Heart left ventricle (tissue), 16 donors: Measurements from ENCODE around the gene CACNA1E. TPM values are rescaled to one million over a fixed set of nuclear protein-coding genes. Genes with fewer than 3 reads are reported as not detected.

Experiments
- ATAC-seq, 4 donors: fragments of 200-7000 bp; cut with Tn5 transposase; one replicate each; pipeline ENCODE4 v1.9.1; 2020 to 2022; ENCODE audit warnings: moderate library complexity in 4 of 4, mild to moderate bottlenecking in 3 of 4, moderate number of reproducible peaks in 1 of 4
- DNase-seq, 5 donors: peaks; one replicate each; pipeline ENCODE4 v3.0.0-alpha.2; 2020
- H3K27ac ChIP-seq, 12 donors: fragments of 200-600 bp; sonication (generic) in 4 of 12; one replicate each; pipeline versions ENCODE4 v1.5.0 to v1.8.0; 2016 to 2022; ENCODE audit warnings: mild to moderate bottlenecking in 2 of 12
- H3K27me3 ChIP-seq, 9 donors: fragments of 200-600 bp; sonication (generic) in 2 of 9; one replicate each; pipeline versions ENCODE4 v1.5.1 to v1.8.0; 2016 to 2022; ENCODE audit warnings: mild to moderate bottlenecking in 3 of 9
- H3K36me3 ChIP-seq, 9 donors: fragments of 200-600 bp; sonication (generic) in 2 of 9; one replicate each; pipeline versions ENCODE4 v1.5.0 to v1.8.0; 2018 to 2022; ENCODE audit warnings: mild to moderate bottlenecking in 2 of 9
- H3K4me1 ChIP-seq, 12 donors: fragments of 200-600 bp; sonication (generic) in 4 of 12; one replicate each; pipeline versions ENCODE4 v1.5.0 to v1.8.0; 2016 to 2022; ENCODE audit warnings: mild to moderate bottlenecking in 3 of 12
- H3K4me3 ChIP-seq, 12 donors: fragments of 200-600 bp; sonication (generic) in 4 of 12; one replicate each; pipeline versions ENCODE4 v1.5.0 to v1.8.0; 2017 to 2022; ENCODE audit warnings: mild to moderate bottlenecking in 9 of 12, moderate library complexity in 4 of 12
- H3K9me3 ChIP-seq, 12 donors: fragments of 200-600 bp; sonication (generic) in 4 of 12; one replicate each; pipeline versions ENCODE4 v1.5.0 to v1.8.0; 2016 to 2022; ENCODE audit warnings: mild to moderate bottlenecking in 1 of 12
- POLR2A ChIP-seq, 2 donors: fragments of 450-650 bp; IDR thresholded peaks; one replicate each; pipeline ENCODE4 v1.6.1; 2017; ENCODE audit warnings: antibody characterized with exemption in 2 of 2, mild to moderate bottlenecking in 2 of 2, moderate library complexity in 2 of 2
- WGBS, 4 donors: extraction: QIAGEN DNeasy Blood & Tissue Kit in 2 of 4; methylation state at CpG; one replicate each; pipeline versions ENCODE4 v1.1.5 to v1.1.7; 2013 to 2018; 5-methylcytosine and 5-hydroxymethylcytosine counted together
- intact Hi-C, 10 donors: fragments of 100-400 bp; cut with DNase I; formaldehyde crosslinking; loops; one replicate each; pipeline versions ENCODE4 v1.11.1 to v1.14.2; 2022
- polyA plus RNA-seq, 2 donors: library from polyadenylated mRNA; stranded (reverse); fragments of 200-250 nt; gene quantifications; one replicate each; pipeline ENCODE4 v1.2.3, GENCODE V29; 2013
- total RNA-seq, 9 donors: library from RNA; depleted of rRNA in 2 of 9; stranded (reverse); fragments of >200 nt in 2 of 9; fragmentation: NEBNext Ultra II Directional in 3 of 9; extraction: Animal tissue kit (Norgen Biotek cat#: 25700) in 3 of 9; gene quantifications; one replicate each; pipeline versions ENCODE4 v1.1.0 to v1.2.4, GENCODE V29; 2016 to 2023
- TF ChIP-seq, protein P1 (sequence below), 12 donors: fragments of 200-600 bp; sonication (generic) in 4 of 12; IDR thresholded peaks; one replicate each; pipeline versions ENCODE4 v1.5.0 to v1.8.0; 2018 to 2022; ENCODE audit warnings: antibody characterized with exemption in 12 of 12, mild to moderate bottlenecking in 5 of 12
- donor health status: ischemic (EF 13 %, LVEDD 7.1; RV severe dilation, severe dysfunction).
- donor health status: healthy with polysubstance abuse.
- donor health status: DM: no; HTN: yes; CAD: no.
- donor health status: DM: no; HTN: no; CAD: no.
- donor health status: ischemic (EF 25% LVEDD 6.9; RV normal size, moderate dysfunction).
- donor health status: ischemic (EF 25% LVEDD 5.7; RV mildly dilated, moderate dysfunction).
- donor health status: healthy.
- donor health status: DM: yes; HTN: yes; CAD: no.
- donor health status: ischemic (EF 35%, LVEDD 5.7; RV mildly dilated, moderate dysfunction).
- donor health status: nonischemic (EF 11% LVEDD 7.7; RV severe dilation, severe dysfunction).
- donor health status: DM: yes; HTN: yes; CAD: no.
- donor health status: PGD.
- donor health status: ischemic (EF 29% LVEDD 5.4; RV normal size, mild dysfunction).
- donor health status: nonischemic (EF 23%, LVEDD 6.1; RV moderate dilation, normal function).

The CACNA1E gene
- total and polyA plus RNA-seq, 11 donors, result 0.02 to 1.9 (median 0.10) TPM

DNA sequence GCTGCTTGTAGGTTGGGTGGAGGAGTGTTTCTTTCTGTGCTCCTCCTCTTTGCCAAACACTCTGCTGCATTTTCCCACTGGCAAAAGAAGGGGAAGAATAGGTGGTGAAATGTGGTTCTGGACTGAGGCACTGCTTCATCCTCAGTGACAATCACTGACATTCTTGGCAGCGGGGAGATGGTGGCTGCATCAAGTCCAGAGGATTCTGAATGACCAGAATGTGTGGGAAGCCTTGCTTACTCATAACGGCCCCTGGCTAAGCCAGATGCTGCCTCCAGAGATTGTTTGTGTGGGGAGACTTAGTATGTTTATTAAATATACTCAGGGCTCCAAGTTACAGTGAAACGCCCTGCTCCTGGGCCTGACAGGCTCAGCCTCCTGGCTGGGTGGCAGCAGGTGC lies 160.3 kb downstream of the CACNA1E start:
- no peak overlapping the region for H3K27ac ChIP-seq
- no peak for ATAC-seq
- H3K9me3 ChIP-seq, result no peaks in the 10 kb centered on the region
- 59 to 77% (median 74%) methylated on average over 3 of the region's 3 CpGs; no CpG with 5 or more reads in 1 of the 4 donors for WGBS, 4 donors
- H3K27me3 ChIP-seq, result peaks cover 0 to 21% (median 0%) of the 10 kb centered on the region in 9 donors
- H3K4me3 ChIP-seq, result no peak overlapping the region
- DNase-seq, result no peak
- intact Hi-C loops, result no loop called here
- no peaks in the 10 kb centered on the region for H3K36me3 ChIP-seq
- TF ChIP-seq POLR2A (IDR thresholded peaks at IDR 0.05), result no peak
- TF ChIP-seq, protein P1, sequence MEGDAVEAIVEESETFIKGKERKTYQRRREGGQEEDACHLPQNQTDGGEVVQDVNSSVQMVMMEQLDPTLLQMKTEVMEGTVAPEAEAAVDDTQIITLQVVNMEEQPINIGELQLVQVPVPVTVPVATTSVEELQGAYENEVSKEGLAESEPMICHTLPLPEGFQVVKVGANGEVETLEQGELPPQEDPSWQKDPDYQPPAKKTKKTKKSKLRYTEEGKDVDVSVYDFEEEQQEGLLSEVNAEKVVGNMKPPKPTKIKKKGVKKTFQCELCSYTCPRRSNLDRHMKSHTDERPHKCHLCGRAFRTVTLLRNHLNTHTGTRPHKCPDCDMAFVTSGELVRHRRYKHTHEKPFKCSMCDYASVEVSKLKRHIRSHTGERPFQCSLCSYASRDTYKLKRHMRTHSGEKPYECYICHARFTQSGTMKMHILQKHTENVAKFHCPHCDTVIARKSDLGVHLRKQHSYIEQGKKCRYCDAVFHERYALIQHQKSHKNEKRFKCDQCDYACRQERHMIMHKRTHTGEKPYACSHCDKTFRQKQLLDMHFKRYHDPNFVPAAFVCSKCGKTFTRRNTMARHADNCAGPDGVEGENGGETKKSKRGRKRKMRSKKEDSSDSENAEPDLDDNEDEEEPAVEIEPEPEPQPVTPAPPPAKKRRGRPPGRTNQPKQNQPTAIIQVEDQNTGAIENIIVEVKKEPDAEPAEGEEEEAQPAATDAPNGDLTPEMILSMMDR (IDR thresholded peaks at IDR 0.05), result no peak
- no peaks in the 10 kb centered on the region for H3K4me1 ChIP-seq

GRCh38 chr1:181645171-181645570 lies 161.9 kb downstream of the CACNA1E start:
- H3K36me3 ChIP-seq, result no peaks in the 10 kb centered on the region
- ATAC-seq (no peak), DNase-seq (no peak)
- WGBS, 4 donors, result 77 to 80% (median 79%) methylated on average over 5 of the region's 5 CpGs
- no peak overlapping the region for H3K4me3 ChIP-seq
- TF ChIP-seq POLR2A (IDR thresholded peaks at IDR 0.05), result no peak
- TF ChIP-seq, protein P1 (IDR thresholded peaks at IDR 0.05), result no peak
- no peaks in the 10 kb centered on the region for H3K4me1 ChIP-seq
- intact Hi-C loops, result no loop called here
- no peaks in the 10 kb centered on the region for H3K9me3 ChIP-seq
- no peak overlapping the region for H3K27ac ChIP-seq
- peaks cover 0 to 25% (median 0%) of the 10 kb centered on the region in 9 donors for H3K27me3 ChIP-seq

DNA sequence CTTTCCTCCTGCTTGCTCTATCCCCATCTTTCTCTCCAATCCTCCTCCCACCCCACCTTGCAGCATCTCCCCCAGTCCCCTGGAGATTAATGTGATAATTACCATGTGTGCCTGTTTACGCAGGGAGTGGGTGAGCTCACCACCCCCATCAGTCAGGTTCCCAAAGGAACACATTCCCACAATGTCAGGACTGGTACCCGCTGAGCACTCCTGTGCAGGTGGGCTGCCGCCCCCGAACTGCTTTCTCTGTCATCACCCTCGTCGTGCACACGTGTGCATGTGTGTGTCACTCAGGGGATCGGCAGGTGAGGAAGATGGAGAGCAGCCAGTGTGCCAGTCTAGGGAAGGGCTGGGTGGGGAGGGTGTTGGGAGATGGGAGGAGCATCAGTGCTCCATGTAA lies 163.4 kb downstream of the CACNA1E start:
- WGBS, 4 donors, result 67 to 84% (median 70%) methylated on average over 7 to 8 of the region's 8 CpGs

GRCh38 chr1:181647314-181648035 lies 164.2 kb downstream of the CACNA1E start:
- no peak for DNase-seq
- ATAC-seq, result no peak
- Histone ChIP-seq H3K4me3 (no peak overlapping the region), H3K9me3 (no peaks in the 10 kb centered on the region), H3K36me3 (no peaks in the 10 kb centered on the region), H3K27me3 (peaks cover 0 to 21% (median 0%) of the 10 kb centered on the region in 9 donors), H3K4me1 (no peaks in the 10 kb centered on the region), H3K27ac (no peak overlapping the region)
- TF ChIP-seq, protein P1 (IDR thresholded peaks at IDR 0.05), result no peak
- no peak for TF ChIP-seq POLR2A (IDR thresholded peaks at IDR 0.05)
- intact Hi-C loops, result no loop called here
- 47 to 55% (median 50%) methylated on average over 11 of the region's 11 CpGs for WGBS, 4 donors

More for the DNA sequence above, 163.4 kb downstream of the CACNA1E start:
- intact Hi-C loops, result no loop called here
- ATAC-seq (no peak), DNase-seq (no peak)
- Histone ChIP-seq H3K27ac (no peak overlapping the region), H3K9me3 (no peaks in the 10 kb centered on the region), H3K27me3 (peaks cover 0 to 25% (median 0%) of the 10 kb centered on the region in 9 donors), H3K4me3 (no peak overlapping the region), H3K36me3 (no peaks in the 10 kb centered on the region), H3K4me1 (no peaks in the 10 kb centered on the region)
- TF ChIP-seq POLR2A (IDR thresholded peaks at IDR 0.05), result no peak
- TF ChIP-seq, protein P1 (IDR thresholded peaks at IDR 0.05), result no peak
